PFSK-1 (cell line): ENCODE measurements around the gene MAD1L1.

Experiments
- REST ChIP-seq, 2 experiments: IDR thresholded peaks; 2 replicates each; pipeline versions ENCODE4 v1.6.1 to v1.8.0; 2011 to 2012; ENCODE audit warnings: low read depth in 2 of 2, low read length in 2 of 2, control low read depth in 1 of 2, inconsistent platforms in 1 of 2, mild to moderate bottlenecking in 1 of 2, moderate library complexity in 1 of 2; ENCODE audit not compliant: insufficient read depth in 1 of 2
- SIN3A ChIP-seq: IDR thresholded peaks from 2 replicates; pipeline ENCODE4 v1.6.1; 2012; ENCODE audit warnings: mild to moderate bottlenecking, low read length, moderate library complexity, borderline replicate concordance; ENCODE audit not compliant: insufficient read depth
- TAF1 ChIP-seq: IDR thresholded peaks from 2 replicates; pipeline ENCODE4 v1.6.1; 2012; ENCODE audit warnings: low read length, control low read depth, borderline replicate concordance; ENCODE audit not compliant: insufficient read depth

GRCh38 chr7:1895664-1896515 lies 336.9 kb downstream of the MAD1L1 start:
- TF ChIP-seq REST (IDR thresholded peaks at IDR 0.05; ENCODE audit: insufficient read depth in 1 of 2, low read depth in 2 of 2, low read length in 2 of 2) (no peak), TAF1 (no peak), SIN3A (no peak)
